Neuronal stem cell (in vitro differentiated cells): ENCODE results near the gene BMPR1A.

Source experiments
- DNase-seq: peaks from one replicate; pipeline ENCODE4 v3.0.0-alpha.2; 2013; ENCODE audit warnings: low spot score
- H2AFZ ChIP-seq: one replicate; pipeline ENCODE4 v1.6.1; 2013; ENCODE audit warnings: mild to moderate bottlenecking, low read length, inconsistent platforms
- H2AK5ac ChIP-seq: 2 replicates; pipeline ENCODE4 v1.6.1; 2013; ENCODE audit warnings: low read depth, mild to moderate bottlenecking, inconsistent platforms, low read length, moderate library complexity, mixed read lengths
- H2BK120ac ChIP-seq: 2 replicates; pipeline ENCODE4 v1.6.1; 2013; ENCODE audit warnings: low read depth, mild to moderate bottlenecking, inconsistent platforms, low read length, moderate library complexity, mixed read lengths
- H2BK12ac ChIP-seq: one replicate; pipeline ENCODE4 v1.6.1; 2013; ENCODE audit warnings: low read length, inconsistent platforms
- H2BK15ac ChIP-seq: 2 replicates; pipeline ENCODE4 v1.6.1; 2013; ENCODE audit warnings: mild to moderate bottlenecking, low read length, inconsistent platforms, mixed read lengths
- H2BK5ac ChIP-seq: one replicate; pipeline ENCODE4 v1.6.1; 2013; ENCODE audit warnings: inconsistent platforms, mild to moderate bottlenecking, low read length, moderate library complexity
- H3K14ac ChIP-seq: one replicate; pipeline ENCODE4 v1.6.1; 2013; ENCODE audit warnings: low read length, inconsistent platforms
- H3K18ac ChIP-seq: 2 replicates; pipeline ENCODE4 v1.6.1; 2013; ENCODE audit warnings: low read length, inconsistent platforms
- H3K23ac ChIP-seq: 2 replicates; pipeline ENCODE4 v1.6.1; 2013; ENCODE audit warnings: low read depth, mild to moderate bottlenecking, mixed read lengths, low read length, inconsistent platforms; ENCODE audit not compliant: poor library complexity
- H3K27ac ChIP-seq: replicated peaks from 3 replicates; pipeline ENCODE4 v1.5.1; 2013; ENCODE audit warnings: low read length, inconsistent platforms
- H3K27me3 ChIP-seq, 3 experiments: 2 replicates each; pipeline ENCODE4 v1.6.1; 2013; ENCODE audit warnings: low read length in 3 of 3, mild to moderate bottlenecking in 2 of 3, inconsistent platforms in 1 of 3, low read depth in 1 of 3, mixed read lengths in 1 of 3, moderate library complexity in 1 of 3; ENCODE audit not compliant: control insufficient read depth in 3 of 3, insufficient read depth in 3 of 3
- H3K36me3 ChIP-seq, 2 donors: replicated peaks in 1 of 2; 2 replicates each; pipeline ENCODE4 v1.6.1; 2013; ENCODE audit warnings: low read length in 2 of 2; ENCODE audit not compliant: control insufficient read depth in 2 of 2, insufficient read depth in 2 of 2
- H3K4ac ChIP-seq: 2 replicates; pipeline ENCODE4 v1.6.1; 2013; ENCODE audit warnings: inconsistent platforms, mild to moderate bottlenecking, low read length, moderate library complexity
- H3K4me1 ChIP-seq, 2 donors: 1 replicate in 1 of 2; 2 replicates in 1 of 2; pipeline ENCODE4 v1.6.1; 2013; ENCODE audit warnings: low read length in 2 of 2, low read depth in 1 of 2; ENCODE audit not compliant: control insufficient read depth in 2 of 2, insufficient read depth in 1 of 2
- H3K4me2 ChIP-seq: one replicate; pipeline ENCODE4 v1.6.1; 2013; ENCODE audit warnings: mild to moderate bottlenecking, low read length, inconsistent platforms; ENCODE audit not compliant: insufficient read depth, poor library complexity, severe bottlenecking
- H3K4me3 ChIP-seq, 2 donors: 2 replicates each; pipeline ENCODE4 v1.5.1; 2013; ENCODE audit warnings: low read length in 2 of 2, mild to moderate bottlenecking in 2 of 2, inconsistent platforms in 1 of 2, moderate library complexity in 1 of 2
- H3K79me1 ChIP-seq: one replicate; pipeline ENCODE4 v1.6.1; 2013; ENCODE audit warnings: low read depth, mild to moderate bottlenecking, inconsistent platforms, low read length, moderate library complexity
- H3K9ac ChIP-seq: one replicate; pipeline ENCODE4 v1.6.1; 2013; ENCODE audit warnings: mild to moderate bottlenecking, low read depth, low read length, inconsistent platforms; ENCODE audit not compliant: poor library complexity
- H3K9me3 ChIP-seq, 2 donors: replicated peaks in 1 of 2; 2 replicates each; pipeline versions ENCODE3 to v1.6.1; 2013; ENCODE audit warnings: low read length in 2 of 2, mild to moderate bottlenecking in 2 of 2, inconsistent platforms in 1 of 2, low read depth in 1 of 2, mixed read lengths in 1 of 2, moderate library complexity in 1 of 2; ENCODE audit not compliant: control insufficient read depth in 2 of 2, insufficient read depth in 1 of 2
- H4K8ac ChIP-seq: one replicate; pipeline ENCODE4 v1.6.1; 2013; ENCODE audit warnings: low read depth, mild to moderate bottlenecking, inconsistent platforms, low read length, moderate library complexity
- H4K91ac ChIP-seq: one replicate; pipeline ENCODE4 v1.6.1; 2013; ENCODE audit warnings: low read length, low read depth, mild to moderate bottlenecking, inconsistent platforms; ENCODE audit not compliant: poor library complexity
- WGBS, 2 donors: extraction: QIAGEN DNeasy Blood & Tissue Kit; methylation state at CpG; one replicate each; pipeline ENCODE4 v1.1.7; 2013; ENCODE audit warnings: missing lambda C conversion rate in 2 of 2, mixed read lengths in 1 of 2; ENCODE audit not compliant: insufficient read length in 2 of 2, insufficient replicate concordance in 1 of 2; ENCODE audit errors: extremely low coverage in 2 of 2; 5-methylcytosine and 5-hydroxymethylcytosine counted together

Gene BMPR1A

GRCh38 chr10:86868353-86868752 is 111.9 kb downstream of the BMPR1A start:
- Histone ChIP-seq H3K27ac (no peak overlapping the region), H3K4me1 (peaks cover 13 to 15% of the 10 kb centered on the region in 2 donors)
- DNase-seq, result peak; percentile 39

GRCh38 chr10:86870679-86871078 is 114.3 kb downstream of the BMPR1A start:
- Histone ChIP-seq H4K91ac (no peak overlapping the region), H2AK5ac (no peak overlapping the region), H4K8ac (no peak overlapping the region), H3K4me3 (no peak overlapping the region), H2BK5ac (no peak overlapping the region), H3K9ac (no peak overlapping the region), H3K14ac (no peak overlapping the region), H3K4me1 (peaks cover 13 to 15% of the 10 kb centered on the region in 2 donors), H2BK120ac (no peak overlapping the region), H3K4me2 (no peak overlapping the region), H3K9me3 (no peaks in the 10 kb centered on the region), H3K27ac (no peak overlapping the region), H2BK12ac (no peak overlapping the region), H3K4ac (no peak overlapping the region), H3K79me1 (no peaks in the 10 kb centered on the region), H2AFZ (no peak overlapping the region), H3K23ac (no peak overlapping the region), H3K18ac (no peak overlapping the region), H3K36me3 (peaks cover 0 to 17% of the 10 kb centered on the region in 2 donors), H2BK15ac (no peak overlapping the region), H3K27me3 (no peaks in the 10 kb centered on the region)
- no CpG with 5 or more reads among the region's 3 CpGs for WGBS, 2 donors
- no peak for DNase-seq

More at GRCh38 chr10:86868353-86868752, 111.9 kb downstream of the BMPR1A start:
- Histone ChIP-seq H3K18ac (no peak overlapping the region), H2BK15ac (no peak overlapping the region), H3K4me2 (no peak overlapping the region), H3K9me3 (no peaks in the 10 kb centered on the region), H3K27me3 (no peaks in the 10 kb centered on the region), H3K9ac (no peak overlapping the region), H3K14ac (no peak overlapping the region), H2AK5ac (no peak overlapping the region), H2BK120ac (no peak overlapping the region), H2BK12ac (no peak overlapping the region), H4K91ac (no peak overlapping the region), H3K4me3 (no peak overlapping the region), H3K36me3 (peaks cover 0 to 16% of the 10 kb centered on the region in 2 donors), H3K79me1 (no peaks in the 10 kb centered on the region), H3K23ac (no peak overlapping the region), H2BK5ac (no peak overlapping the region), H4K8ac (no peak overlapping the region), H2AFZ (no peak overlapping the region), H3K4ac (no peak overlapping the region)
- WGBS, 2 donors, result no CpG with 5 or more reads among the region's 6 CpGs

DNA sequence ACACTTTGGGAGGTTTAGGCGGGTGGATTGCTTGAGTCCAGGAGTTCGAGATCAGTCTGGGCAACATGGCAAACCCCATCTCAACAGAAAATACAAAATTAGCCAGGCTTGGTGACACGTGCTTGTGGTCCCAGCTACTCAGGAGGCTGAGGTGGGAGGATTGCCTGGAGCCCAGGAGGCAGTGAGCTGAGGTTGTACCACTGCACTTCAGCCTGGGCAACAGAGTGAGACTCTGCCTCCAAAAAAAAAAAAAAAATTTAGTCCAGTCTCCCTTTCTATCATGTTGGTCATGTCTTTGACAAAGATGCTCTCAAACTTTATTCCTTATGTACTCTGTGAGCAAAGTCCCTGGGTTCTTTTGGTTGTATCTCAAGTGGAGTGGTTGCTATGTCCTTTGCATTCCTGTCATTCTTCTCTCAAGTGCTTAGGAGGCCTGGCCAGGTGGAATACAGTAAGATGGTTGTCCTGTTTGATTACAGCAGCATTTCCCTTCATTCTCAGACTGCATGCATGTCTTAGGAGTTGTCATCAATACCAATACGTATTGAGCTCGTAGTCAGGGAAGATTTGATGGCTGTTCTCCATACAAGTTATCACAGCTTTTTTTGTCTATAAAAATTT is 115.3 kb downstream of the BMPR1A start:
- Histone ChIP-seq H3K4me1 (peaks cover 13% of the 10 kb centered on the region in 2 donors), H3K9me3 (no peaks in the 10 kb centered on the region), H2AK5ac (no peak overlapping the region), H4K91ac (no peak overlapping the region), H3K18ac (no peak overlapping the region), H2AFZ (no peak overlapping the region), H3K9ac (no peak overlapping the region), H3K36me3 (peaks cover 0 to 27% of the 10 kb centered on the region in 2 donors), H2BK15ac (no peak overlapping the region), H3K23ac (no peak overlapping the region), H3K4ac (no peak overlapping the region), H3K4me2 (no peak overlapping the region), H3K79me1 (no peaks in the 10 kb centered on the region), H2BK12ac (no peak overlapping the region), H3K27me3 (no peaks in the 10 kb centered on the region), H2BK5ac (no peak overlapping the region), H3K27ac (no peak overlapping the region), H3K14ac (no peak overlapping the region), H4K8ac (no peak overlapping the region), H2BK120ac (no peak overlapping the region), H3K4me3 (no peak overlapping the region)
- no peak for DNase-seq
- no CpG with 5 or more reads among the region's 5 CpGs for WGBS, 2 donors

GRCh38 chr10:86872757-86873156 is 116.3 kb downstream of the BMPR1A start:
- no peak overlapping the region for H3K4me2 ChIP-seq

More at GRCh38 chr10:86872757-86873156, 116.3 kb downstream of the BMPR1A start:
- Histone ChIP-seq H3K14ac (no peak overlapping the region), H3K27me3 (no peaks in the 10 kb centered on the region), H4K8ac (no peak overlapping the region), H3K4me3 (no peak overlapping the region), H2BK5ac (no peak overlapping the region), H2AK5ac (no peak overlapping the region), H3K23ac (peak overlapping the region; percentile 6), H2BK12ac (no peak overlapping the region), H2BK120ac (no peak overlapping the region), H3K4me1 (peaks cover 13% of the 10 kb centered on the region in 2 donors), H3K36me3 (peaks cover 0 to 36% of the 10 kb centered on the region in 2 donors), H3K9ac (no peak overlapping the region), H4K91ac (no peak overlapping the region), H2AFZ (no peak overlapping the region), H3K79me1 (no peaks in the 10 kb centered on the region), H3K4ac (no peak overlapping the region), H2BK15ac (no peak overlapping the region), H3K18ac (no peak overlapping the region), H3K9me3 (no peaks in the 10 kb centered on the region), H3K27ac (no peak overlapping the region)
- WGBS, 2 donors, result no CpG with 5 or more reads among the region's 4 CpGs
- DNase-seq, result no peak
